HG03039 (cell line): Measurements from ENCODE around the gene ADARB2.

Experiments
- ATAC-seq: cut with Tn5 transposase; IDR thresholded peaks from one replicate; pipeline ENCODE4 v1.9.1; 2021; ENCODE audit warnings: mild to moderate bottlenecking, moderate library complexity; ENCODE audit not compliant: unreplicated experiment

ADARB2 gene

GRCh38 chr10:1203704-1204103, 533.6 kb downstream of the ADARB2 start:
- no peak for ATAC-seq

- no peak for ATAC-seq
Measured at GRCh38 chr10:1203216-1203615, 534.1 kb downstream of the ADARB2 start.

GRCh38 chr10:1202343-1202742, 535.0 kb downstream of the ADARB2 start:
- no peak for ATAC-seq

GRCh38 chr10:1200866-1201807, 536.2 kb downstream of the ADARB2 start:
- ATAC-seq = no peak

- ATAC-seq = no peak
Measured at GRCh38 chr10:1199897-1200721, 537.2 kb downstream of the ADARB2 start.

- no peak for ATAC-seq
Measured at GRCh38 chr10:1199345-1199673, 538.0 kb downstream of the ADARB2 start.

- ATAC-seq = no peak
Measured at GRCh38 chr10:1198453-1199344, 538.6 kb downstream of the ADARB2 start.

GRCh38 chr10:1197384-1197783, 539.9 kb downstream of the ADARB2 start:
- no peak for ATAC-seq

- no peak for ATAC-seq
Measured at GRCh38 chr10:1196656-1197055, 540.7 kb downstream of the ADARB2 start.

GRCh38 chr10:1195828-1196227, 541.5 kb downstream of the ADARB2 start:
- no peak for ATAC-seq

- ATAC-seq = no peak
Measured at GRCh38 chr10:1194161-1194560, 543.2 kb downstream of the ADARB2 start.

GRCh38 chr10:1193561-1193960, 543.8 kb downstream of the ADARB2 start:
- ATAC-seq = no peak

- ATAC-seq = no peak
Measured at GRCh38 chr10:1191752-1192151, 545.6 kb downstream of the ADARB2 start.

- ATAC-seq = no peak
Measured at GRCh38 chr10:1190791-1191490, 546.4 kb downstream of the ADARB2 start.

- no peak for ATAC-seq
Measured at GRCh38 chr10:1190052-1190395, 547.3 kb downstream of the ADARB2 start.

- ATAC-seq = no peak
Measured at GRCh38 chr10:1189166-1190051, 547.9 kb downstream of the ADARB2 start.

GRCh38 chr10:1188558-1189135, 548.7 kb downstream of the ADARB2 start:
- no peak for ATAC-seq

- ATAC-seq = no peak
Measured at GRCh38 chr10:1187855-1188557, 549.3 kb downstream of the ADARB2 start.
